HG03521 (cell line): ENCODE measurements around the gene ATP6V0A1.
A peak's percentile ranks its signal among the peaks of the same experiment; 100 is the strongest.
"Not testable (repeated sequence)": the region's sequence is repeated elsewhere in the genome, so short reads cannot be mapped to it uniquely, and the experiment has no call there.

ENCODE experiments used
- ATAC-seq: cut with Tn5 transposase; IDR thresholded peaks from one replicate; pipeline ENCODE4 v1.9.1; 2021; ENCODE audit warnings: mild to moderate bottlenecking, moderate library complexity; ENCODE audit not compliant: unreplicated experiment

Gene ATP6V0A1

GRCh38 chr17:42458497-42459255, at the start of gene ATP6V0A1:
TSS of gene ATP6V0A1 (plus strand) at chr17:42458878. CDS start at chr17:42460895, 2,017 bp downstream.
- ATAC-seq = peak; percentile 71

GRCh38 chr17:42409523-42410318, 49.0 kb upstream of the ATP6V0A1 start:
- no peak for ATAC-seq

GRCh38 chr17:42410319-42410685, 48.4 kb upstream of the ATP6V0A1 start:
- ATAC-seq = no peak

- no peak for ATAC-seq
Observed at GRCh38 chr17:42411361-42411760, 47.3 kb upstream of the ATP6V0A1 start.

GRCh38 chr17:42411905-42412679, 46.6 kb upstream of the ATP6V0A1 start:
- no peak for ATAC-seq

- no peak for ATAC-seq
Observed at GRCh38 chr17:42413464-42414040, 45.1 kb upstream of the ATP6V0A1 start.

- ATAC-seq = no peak
Observed at GRCh38 chr17:42414704-42415409, 43.8 kb upstream of the ATP6V0A1 start.

- not testable (repeated sequence) for ATAC-seq
Observed at GRCh38 chr17:42417981-42418380, 40.7 kb upstream of the ATP6V0A1 start.

GRCh38 chr17:42421136-42421506, 37.6 kb upstream of the ATP6V0A1 start:
- ATAC-seq = no peak

GRCh38 chr17:42421507-42422338, 37.0 kb upstream of the ATP6V0A1 start:
- no peak for ATAC-seq

- no peak for ATAC-seq
Observed at GRCh38 chr17:42422412-42422957, 36.2 kb upstream of the ATP6V0A1 start.

- no peak for ATAC-seq
Observed at GRCh38 chr17:42422958-42423712, 35.5 kb upstream of the ATP6V0A1 start, which contains the start of gene CAVIN1. TSS of gene CAVIN1 (minus strand) at chr17:42423256. CDS start at chr17:42423097, 159 bp downstream.

GRCh38 chr17:42423766-42424165, 34.9 kb upstream of the ATP6V0A1 start:
- ATAC-seq = no peak

- no peak for ATAC-seq
Observed at GRCh38 chr17:42424991-42425610, 33.6 kb upstream of the ATP6V0A1 start.

GRCh38 chr17:42428141-42428944, 30.3 kb upstream of the ATP6V0A1 start:
- no peak for ATAC-seq

GRCh38 chr17:42429726-42430447, 28.8 kb upstream of the ATP6V0A1 start:
- ATAC-seq = no peak
